Astrocyte of the cerebellum (primary cell): ENCODE results near the gene WNK2.

Source experiments
- DNase-seq: peaks from one replicate; pipeline ENCODE4 v3.0.0-alpha.2; 2011; ENCODE audit warnings: low read depth
- H3K4me3 ChIP-seq: 2 replicates; pipeline ENCODE4 v1.5.1; 2011; ENCODE audit warnings: mild to moderate bottlenecking, low read depth, low read length, moderate library complexity
- CTCF ChIP-seq: IDR thresholded peaks from 2 replicates; pipeline ENCODE4 v1.5.1; 2012; ENCODE audit warnings: low read length, low read depth, moderate library complexity, mild to moderate bottlenecking; ENCODE audit errors: missing control alignments
- in situ Hi-C: cut with HindIII; loops from 2 replicates; pipeline ENCODE4 v1.10.0; 2017; ENCODE audit warnings: low sequenced_read_pairs

The WNK2 gene

GRCh38 chr9:93238953-93239925, 55.3 kb downstream of the WNK2 start:
- TF ChIP-seq CTCF: no peak
- no peak overlapping the region for H3K4me3 ChIP-seq
- in situ Hi-C loops: no loop called here
- DNase-seq: no peak

DNA sequence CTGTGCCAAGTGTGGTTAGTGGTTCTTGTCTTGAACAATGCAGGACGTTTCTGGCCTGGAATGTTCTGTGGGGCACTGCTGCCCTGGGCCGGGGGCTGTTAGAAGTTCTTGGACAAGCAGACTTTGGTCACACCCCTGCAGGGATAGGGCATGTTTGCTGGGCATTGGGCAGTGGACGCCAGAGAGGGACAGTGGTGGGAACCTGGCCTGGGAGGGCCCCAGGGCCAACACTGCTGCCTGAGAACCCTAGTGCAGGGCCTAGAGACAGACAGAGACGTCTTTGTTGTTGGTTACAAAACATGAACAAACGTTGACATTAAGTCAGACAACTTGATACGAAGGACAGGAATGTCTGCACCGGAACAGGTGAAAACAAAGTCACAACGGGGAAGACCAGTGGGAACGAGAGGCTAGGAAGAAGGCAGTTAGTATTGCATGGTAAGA, 57.0 kb downstream of the WNK2 start:
- in situ Hi-C loops: no loop called here
- peak; percentile 9 for DNase-seq
- H3K4me3 ChIP-seq: no peak overlapping the region
- no peak for TF ChIP-seq CTCF

GRCh38 chr9:93243112-93243511, 59.2 kb downstream of the WNK2 start:
- no peak for TF ChIP-seq CTCF
- H3K4me3 ChIP-seq: no peak overlapping the region
- DNase-seq: no peak
- in situ Hi-C loops: no loop called here

- in situ Hi-C loops: no loop called here
- TF ChIP-seq CTCF: no peak
- no peak overlapping the region for H3K4me3 ChIP-seq
- DNase-seq: no peak
These were observed 60.2 kb downstream of the WNK2 start for GRCh38 chr9:93244101-93244500.

- no peak for DNase-seq
- no peak overlapping the region for H3K4me3 ChIP-seq
- TF ChIP-seq CTCF: no peak
- in situ Hi-C loops: no loop called here
These were observed 60.8 kb downstream of the WNK2 start for GRCh38 chr9:93244510-93245436.

DNA sequence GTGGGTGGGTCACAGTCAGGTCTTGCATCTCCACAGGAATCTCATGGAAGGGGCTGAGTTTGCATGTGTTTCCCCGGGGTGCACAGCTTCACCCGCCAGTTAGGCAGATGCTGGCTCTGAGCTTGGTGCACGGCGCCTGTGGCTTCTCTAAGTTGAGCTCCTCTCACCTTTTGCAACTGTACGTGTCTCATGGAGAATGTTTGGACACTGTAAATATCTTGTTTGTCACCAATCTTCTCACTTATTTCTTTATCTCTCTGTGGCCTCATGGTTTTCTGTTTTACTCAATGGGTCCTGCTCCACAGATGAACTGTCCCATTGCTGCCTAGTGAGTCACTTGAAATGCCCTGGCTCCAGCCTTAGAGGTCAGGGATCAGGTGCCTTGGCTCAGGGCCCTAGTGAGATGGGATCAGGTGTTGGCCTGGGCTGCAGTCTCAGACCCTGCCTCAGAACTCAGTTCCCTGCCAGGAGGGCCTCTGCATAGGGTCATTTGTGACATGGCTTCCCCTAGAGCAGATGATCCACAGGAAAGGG, 61.6 kb downstream of the WNK2 start:
- no peak for DNase-seq
- in situ Hi-C loops: no loop called here
- TF ChIP-seq CTCF: no peak
- H3K4me3 ChIP-seq: no peak overlapping the region
